HepG2 (cell line): ENCODE data around the gene PXYLP1. TPM values are rescaled to one million over a fixed set of nuclear protein-coding genes. Genes with fewer than 3 reads are reported as not detected.

Experiments used
- AHR ChIP-seq: IDR thresholded peaks from 2 replicates; pipeline ENCODE4 v1.6.1; 2018; ENCODE audit warnings: missing genetic modification reagents, missing compliant biosample characterization
- BCL6 ChIP-seq: IDR thresholded peaks from 2 replicates; pipeline ENCODE4 v1.6.1; 2016; ENCODE audit warnings: missing genetic modification reagents, missing compliant biosample characterization
- ESRRA ChIP-seq: sonication (generic); formaldehyde crosslinking; IDR thresholded peaks from 2 replicates; pipeline ENCODE4 v1.5.1; 2020; ENCODE audit warnings: mild to moderate bottlenecking, low read depth, missing genetic modification reagents
- IKZF1 ChIP-seq: fragments of 450-650 bp; IDR thresholded peaks from 2 replicates; pipeline ENCODE4 v1.7.1; 2016
- NR3C1 ChIP-seq: sonication (generic); formaldehyde crosslinking; IDR thresholded peaks from 2 replicates; pipeline ENCODE4 v1.4.0; 2020; ENCODE audit warnings: missing genetic modification reagents
- RXRB ChIP-seq: IDR thresholded peaks from 2 replicates; pipeline ENCODE4 v1.6.1; 2016; ENCODE audit warnings: borderline replicate concordance, missing genetic modification reagents, missing compliant biosample characterization
- SALL1 ChIP-seq: sonication (generic); formaldehyde crosslinking; IDR thresholded peaks from 2 replicates; pipeline ENCODE4 v1.8.0; 2022; ENCODE audit warnings: mild to moderate bottlenecking, missing genetic modification reagents
- SOX13 ChIP-seq, 3 experiments: fragments of 450-650 bp in 1 of 3; sonication (generic) in 1 of 3; formaldehyde crosslinking in 1 of 3; IDR thresholded peaks in 2 of 3; conservative IDR thresholded peaks in 1 of 3; 2 replicates each; pipeline versions ENCODE4 v1.5.0 to v1.6.1; 2016 to 2020; ENCODE audit warnings: antibody characterized with exemption in 1 of 3, mild to moderate bottlenecking in 1 of 3, missing compliant biosample characterization in 1 of 3, missing genetic modification reagents in 1 of 3, moderate library complexity in 1 of 3
- TOE1 ChIP-seq: sonication (generic); formaldehyde crosslinking; IDR thresholded peaks from 2 replicates; pipeline ENCODE4 v1.4.0; 2020; ENCODE audit warnings: mild to moderate bottlenecking, missing genetic modification reagents
- ZNF549 ChIP-seq: sonication (generic); formaldehyde crosslinking; IDR thresholded peaks from 2 replicates; pipeline ENCODE4 v1.5.0; 2020; ENCODE audit warnings: missing genetic modification reagents
- polyA plus RNA-seq, 8 experiments: library from polyadenylated mRNA; depleted of rRNA in 3 of 8; stranded (reverse) in 7 of 8; unstranded in 1 of 8; fragments of >200 nt; fragmentation: Illumina TruSeq in 4 of 8; extraction: Trizol in 4 of 8; gene quantifications; 2 replicates each; pipeline versions ENCODE4 v1.2.1 to v1.2.3, GENCODE V29; 2011 to 2016; ENCODE audit warnings: low read depth in 4 of 8, missing spikeins in 1 of 8, mixed read lengths in 1 of 8; ENCODE audit not compliant: insufficient read depth in 1 of 8
- total RNA-seq, 5 experiments: library from RNA; depleted of rRNA; stranded (reverse); fragments of >200 nt; fragmentation: Illumina TruSeq; extraction: Trizol; gene quantifications; 2 replicates each; pipeline ENCODE4 v1.2.3, GENCODE V29; 2016; ENCODE audit warnings: low read depth in 1 of 5
- TF ChIP-seq, protein P1 (sequence below): IDR thresholded peaks from 2 replicates; pipeline ENCODE4 v1.6.1; 2018; ENCODE audit warnings: missing genetic modification reagents, mild to moderate bottlenecking, missing compliant biosample characterization
- TF ChIP-seq, protein P2 (sequence below): IDR thresholded peaks from 2 replicates; pipeline ENCODE4 v1.4.0; 2020; ENCODE audit warnings: mild to moderate bottlenecking, missing genetic modification reagents
- TF ChIP-seq, protein P3 (sequence below), 2 experiments: sonication (generic) in 1 of 2; formaldehyde crosslinking in 1 of 2; IDR thresholded peaks; 2 replicates each; pipeline versions ENCODE4 v1.6.1 to v1.9.0; 2014 to 2022; ENCODE audit warnings: antibody characterized with exemption in 1 of 2, borderline replicate concordance in 1 of 2, inconsistent platforms in 1 of 2, low read depth in 1 of 2, missing genetic modification reagents in 1 of 2
- TF ChIP-seq, protein P4 (sequence below): sonication (generic); formaldehyde crosslinking; IDR thresholded peaks from 2 replicates; pipeline ENCODE4 v1.8.1; 2023; ENCODE audit warnings: mild to moderate bottlenecking, missing genetic modification reagents
- TF ChIP-seq, protein P5 (sequence below): IDR thresholded peaks from 2 replicates; pipeline ENCODE4 v1.6.1; 2016; ENCODE audit warnings: missing compliant biosample characterization, missing genetic modification reagents, borderline replicate concordance

PXYLP1 gene
- total and polyA plus RNA-seq, 2 of the 13 experiments (the other 11 are each of a cell fraction or from before 2014, with no cell fraction given): 4.9 to 8.1 TPM

DNA sequence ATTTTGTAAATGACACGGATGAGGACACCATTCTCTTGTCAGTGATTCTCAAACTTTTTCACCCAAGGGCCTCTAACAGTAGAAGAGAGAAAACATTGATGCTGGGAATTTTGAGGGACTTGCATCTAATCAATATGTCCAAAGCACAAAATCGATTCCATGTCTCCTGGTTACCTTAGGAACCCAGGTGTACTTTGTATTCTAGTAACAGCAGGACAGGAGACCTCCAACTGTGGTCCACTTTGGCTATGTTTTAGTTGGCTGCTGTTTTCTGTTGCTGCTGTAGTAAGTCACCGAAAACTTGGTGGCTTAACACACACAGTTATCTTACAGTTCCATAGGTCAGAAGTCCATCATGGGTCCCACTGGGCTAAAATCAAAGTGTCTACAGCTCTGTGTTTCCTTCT lies 112.2 kb downstream of the PXYLP1 start (continued):
- TF ChIP-seq SOX13 (IDR thresholded peaks at IDR 0.05) (no peak), SOX13 (CRISPR knock-in tag; conservative IDR thresholded peaks at IDR 0.05 in 1 of 2, IDR thresholded peaks at IDR 0.05 in 1 of 2) (no peak), IKZF1 (no peak), TOE1 (no peak), NR3C1 (CRISPR knock-in tag) (no peak), AHR (CRISPR knock-in tag) (no peak), BCL6 (CRISPR knock-in tag) (peak; percentile 92), RXRB (CRISPR knock-in tag) (0 out of 2 replicates have a peak, but pooled peaks have one; percentile 52), ESRRA (CRISPR knock-in tag) (no peak), ZNF549 (CRISPR knock-in tag) (peak; percentile 79; the same call in 1 of the 2 replicates), SALL1 (CRISPR knock-in tag) (no peak; the same call in 1 of the 2 replicates)
- TF ChIP-seq, protein P1, sequence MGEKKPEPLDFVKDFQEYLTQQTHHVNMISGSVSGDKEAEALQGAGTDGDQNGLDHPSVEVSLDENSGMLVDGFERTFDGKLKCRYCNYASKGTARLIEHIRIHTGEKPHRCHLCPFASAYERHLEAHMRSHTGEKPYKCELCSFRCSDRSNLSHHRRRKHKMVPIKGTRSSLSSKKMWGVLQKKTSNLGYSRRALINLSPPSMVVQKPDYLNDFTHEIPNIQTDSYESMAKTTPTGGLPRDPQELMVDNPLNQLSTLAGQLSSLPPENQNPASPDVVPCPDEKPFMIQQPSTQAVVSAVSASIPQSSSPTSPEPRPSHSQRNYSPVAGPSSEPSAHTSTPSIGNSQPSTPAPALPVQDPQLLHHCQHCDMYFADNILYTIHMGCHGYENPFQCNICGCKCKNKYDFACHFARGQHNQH (CRISPR knock-in tag): no peak
- TF ChIP-seq, protein P2, sequence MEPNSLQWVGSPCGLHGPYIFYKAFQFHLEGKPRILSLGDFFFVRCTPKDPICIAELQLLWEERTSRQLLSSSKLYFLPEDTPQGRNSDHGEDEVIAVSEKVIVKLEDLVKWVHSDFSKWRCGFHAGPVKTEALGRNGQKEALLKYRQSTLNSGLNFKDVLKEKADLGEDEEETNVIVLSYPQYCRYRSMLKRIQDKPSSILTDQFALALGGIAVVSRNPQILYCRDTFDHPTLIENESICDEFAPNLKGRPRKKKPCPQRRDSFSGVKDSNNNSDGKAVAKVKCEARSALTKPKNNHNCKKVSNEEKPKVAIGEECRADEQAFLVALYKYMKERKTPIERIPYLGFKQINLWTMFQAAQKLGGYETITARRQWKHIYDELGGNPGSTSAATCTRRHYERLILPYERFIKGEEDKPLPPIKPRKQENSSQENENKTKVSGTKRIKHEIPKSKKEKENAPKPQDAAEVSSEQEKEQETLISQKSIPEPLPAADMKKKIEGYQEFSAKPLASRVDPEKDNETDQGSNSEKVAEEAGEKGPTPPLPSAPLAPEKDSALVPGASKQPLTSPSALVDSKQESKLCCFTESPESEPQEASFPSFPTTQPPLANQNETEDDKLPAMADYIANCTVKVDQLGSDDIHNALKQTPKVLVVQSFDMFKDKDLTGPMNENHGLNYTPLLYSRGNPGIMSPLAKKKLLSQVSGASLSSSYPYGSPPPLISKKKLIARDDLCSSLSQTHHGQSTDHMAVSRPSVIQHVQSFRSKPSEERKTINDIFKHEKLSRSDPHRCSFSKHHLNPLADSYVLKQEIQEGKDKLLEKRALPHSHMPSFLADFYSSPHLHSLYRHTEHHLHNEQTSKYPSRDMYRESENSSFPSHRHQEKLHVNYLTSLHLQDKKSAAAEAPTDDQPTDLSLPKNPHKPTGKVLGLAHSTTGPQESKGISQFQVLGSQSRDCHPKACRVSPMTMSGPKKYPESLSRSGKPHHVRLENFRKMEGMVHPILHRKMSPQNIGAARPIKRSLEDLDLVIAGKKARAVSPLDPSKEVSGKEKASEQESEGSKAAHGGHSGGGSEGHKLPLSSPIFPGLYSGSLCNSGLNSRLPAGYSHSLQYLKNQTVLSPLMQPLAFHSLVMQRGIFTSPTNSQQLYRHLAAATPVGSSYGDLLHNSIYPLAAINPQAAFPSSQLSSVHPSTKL: peak; percentile 46
- TF ChIP-seq, protein P3, sequence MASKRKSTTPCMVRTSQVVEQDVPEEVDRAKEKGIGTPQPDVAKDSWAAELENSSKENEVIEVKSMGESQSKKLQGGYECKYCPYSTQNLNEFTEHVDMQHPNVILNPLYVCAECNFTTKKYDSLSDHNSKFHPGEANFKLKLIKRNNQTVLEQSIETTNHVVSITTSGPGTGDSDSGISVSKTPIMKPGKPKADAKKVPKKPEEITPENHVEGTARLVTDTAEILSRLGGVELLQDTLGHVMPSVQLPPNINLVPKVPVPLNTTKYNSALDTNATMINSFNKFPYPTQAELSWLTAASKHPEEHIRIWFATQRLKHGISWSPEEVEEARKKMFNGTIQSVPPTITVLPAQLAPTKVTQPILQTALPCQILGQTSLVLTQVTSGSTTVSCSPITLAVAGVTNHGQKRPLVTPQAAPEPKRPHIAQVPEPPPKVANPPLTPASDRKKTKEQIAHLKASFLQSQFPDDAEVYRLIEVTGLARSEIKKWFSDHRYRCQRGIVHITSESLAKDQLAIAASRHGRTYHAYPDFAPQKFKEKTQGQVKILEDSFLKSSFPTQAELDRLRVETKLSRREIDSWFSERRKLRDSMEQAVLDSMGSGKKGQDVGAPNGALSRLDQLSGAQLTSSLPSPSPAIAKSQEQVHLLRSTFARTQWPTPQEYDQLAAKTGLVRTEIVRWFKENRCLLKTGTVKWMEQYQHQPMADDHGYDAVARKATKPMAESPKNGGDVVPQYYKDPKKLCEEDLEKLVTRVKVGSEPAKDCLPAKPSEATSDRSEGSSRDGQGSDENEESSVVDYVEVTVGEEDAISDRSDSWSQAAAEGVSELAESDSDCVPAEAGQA (IDR thresholded peaks at IDR 0.05; ENCODE audit: low read depth): no peak
- TF ChIP-seq, protein P3 (CRISPR knock-in tag; IDR thresholded peaks at IDR 0.05; ENCODE audit: borderline replicate concordance): no peak
- TF ChIP-seq, protein P4, sequence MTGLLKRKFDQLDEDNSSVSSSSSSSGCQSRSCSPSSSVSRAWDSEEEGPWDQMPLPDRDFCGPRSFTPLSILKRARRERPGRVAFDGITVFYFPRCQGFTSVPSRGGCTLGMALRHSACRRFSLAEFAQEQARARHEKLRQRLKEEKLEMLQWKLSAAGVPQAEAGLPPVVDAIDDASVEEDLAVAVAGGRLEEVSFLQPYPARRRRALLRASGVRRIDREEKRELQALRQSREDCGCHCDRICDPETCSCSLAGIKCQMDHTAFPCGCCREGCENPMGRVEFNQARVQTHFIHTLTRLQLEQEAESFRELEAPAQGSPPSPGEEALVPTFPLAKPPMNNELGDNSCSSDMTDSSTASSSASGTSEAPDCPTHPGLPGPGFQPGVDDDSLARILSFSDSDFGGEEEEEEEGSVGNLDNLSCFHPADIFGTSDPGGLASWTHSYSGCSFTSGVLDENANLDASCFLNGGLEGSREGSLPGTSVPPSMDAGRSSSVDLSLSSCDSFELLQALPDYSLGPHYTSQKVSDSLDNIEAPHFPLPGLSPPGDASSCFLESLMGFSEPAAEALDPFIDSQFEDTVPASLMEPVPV (CRISPR knock-in tag): no peak
- TF ChIP-seq, protein P5, sequence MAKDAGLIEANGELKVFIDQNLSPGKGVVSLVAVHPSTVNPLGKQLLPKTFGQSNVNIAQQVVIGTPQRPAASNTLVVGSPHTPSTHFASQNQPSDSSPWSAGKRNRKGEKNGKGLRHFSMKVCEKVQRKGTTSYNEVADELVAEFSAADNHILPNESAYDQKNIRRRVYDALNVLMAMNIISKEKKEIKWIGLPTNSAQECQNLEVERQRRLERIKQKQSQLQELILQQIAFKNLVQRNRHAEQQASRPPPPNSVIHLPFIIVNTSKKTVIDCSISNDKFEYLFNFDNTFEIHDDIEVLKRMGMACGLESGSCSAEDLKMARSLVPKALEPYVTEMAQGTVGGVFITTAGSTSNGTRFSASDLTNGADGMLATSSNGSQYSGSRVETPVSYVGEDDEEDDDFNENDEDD (CRISPR knock-in tag): no peak
